GM23248 (cell line): ENCODE measurements around the gene TNFRSF11A. TPM values are rescaled to one million over a fixed set of nuclear protein-coding genes. Genes with fewer than 3 reads are reported as not detected.

Experiments used
- DNase-seq: peaks from one replicate; pipeline ENCODE4 v3.0.0-alpha.2; 2015
- H2AFZ ChIP-seq: fragments of 200-600 bp; sonication (generic); 2 replicates; pipeline ENCODE4 v1.6.1; 2016; ENCODE audit warnings: antibody characterized with exemption
- H3F3A ChIP-seq: fragments of 200-600 bp; sonication (generic); 2 replicates; pipeline ENCODE4 v1.6.1; 2016; ENCODE audit warnings: mild to moderate bottlenecking, antibody characterized with exemption, mixed run types; ENCODE audit not compliant: insufficient read depth
- H3K27ac ChIP-seq: fragments of 200-600 bp; sonication (generic); 2 replicates; pipeline ENCODE4 v1.5.1; 2016; ENCODE audit warnings: mild to moderate bottlenecking
- H3K27me3 ChIP-seq: fragments of 200-600 bp; sonication (generic); replicated peaks from 2 replicates; pipeline ENCODE4 v1.6.1; 2016; ENCODE audit warnings: mild to moderate bottlenecking; ENCODE audit not compliant: insufficient read depth
- H3K36me3 ChIP-seq: fragments of 200-600 bp; sonication (generic); 2 replicates; pipeline ENCODE4 v1.6.1; 2016; ENCODE audit warnings: low read depth, mild to moderate bottlenecking
- H3K4me1 ChIP-seq: fragments of 200-600 bp; sonication (generic); 2 replicates; pipeline ENCODE4 v1.6.1; 2016; ENCODE audit warnings: mild to moderate bottlenecking; ENCODE audit not compliant: insufficient read depth
- H3K4me2 ChIP-seq: fragments of 200-600 bp; sonication (generic); one replicate; pipeline ENCODE4 v1.6.1; 2016; ENCODE audit warnings: mild to moderate bottlenecking; ENCODE audit not compliant: unreplicated experiment
- H3K4me3 ChIP-seq: fragments of 200-600 bp; sonication (generic); 2 replicates; pipeline ENCODE4 v1.5.1; 2016; ENCODE audit warnings: mild to moderate bottlenecking
- H3K79me2 ChIP-seq: fragments of 200-600 bp; sonication (generic); 2 replicates; pipeline ENCODE4 v1.6.1; 2016; ENCODE audit warnings: mild to moderate bottlenecking; ENCODE audit not compliant: insufficient read depth
- H3K9ac ChIP-seq: fragments of 200-600 bp; sonication (generic); 2 replicates; pipeline ENCODE4 v1.6.1; 2016; ENCODE audit warnings: mild to moderate bottlenecking
- H3K9me2 ChIP-seq: fragments of 200-600 bp; sonication (generic); 2 replicates; pipeline ENCODE4 v1.6.1; 2016; ENCODE audit warnings: mixed run types, mild to moderate bottlenecking, moderate library complexity; ENCODE audit not compliant: insufficient read depth
- H3K9me3 ChIP-seq: fragments of 200-600 bp; sonication (generic); one replicate; pipeline ENCODE4 v1.6.1; 2017; ENCODE audit warnings: low read depth
- H4K20me1 ChIP-seq: fragments of 200-600 bp; sonication (generic); 2 replicates; pipeline ENCODE4 v1.6.0; 2016; ENCODE audit not compliant: insufficient read depth
- EZH2 ChIP-seq: fragments of 200-600 bp; sonication (generic); IDR thresholded peaks from 2 replicates; pipeline ENCODE4 v1.6.1; 2018; ENCODE audit warnings: antibody characterized with exemption, mild to moderate bottlenecking; ENCODE audit not compliant: insufficient read depth, poor library complexity, severe bottlenecking
- EZH2phosphoT487 ChIP-seq: fragments of 200-600 bp; sonication (generic); IDR thresholded peaks from 2 replicates; pipeline ENCODE4 v1.6.1; 2018; ENCODE audit warnings: antibody characterized with exemption, moderate library complexity, mild to moderate bottlenecking, low read depth; ENCODE audit not compliant: insufficient read depth
- WGBS, 2 experiments: methylation state at CpG; one replicate each; pipeline ENCODE4 v1.1.6; 2015 to 2017; ENCODE audit warnings: low lambda C conversion rate in 2 of 2, low coverage in 1 of 2; ENCODE audit errors: missing lambda C conversion rate in 2 of 2; 5-methylcytosine and 5-hydroxymethylcytosine counted together
- in situ Hi-C: fragments of 300-500 bp; cut with MboI; formaldehyde crosslinking; loops from 2 replicates; pipeline ENCODE4 v1.15.0; 2020
- polyA plus RNA-seq: library from polyadenylated mRNA; unstranded; fragments of >200 nt; fragmentation: Nextera tagmentation; extraction: Ambion mirVana; gene quantifications from 2 replicates; pipeline ENCODE4 v1.2.1, GENCODE V29; 2016
- total RNA-seq: library from RNA; depleted of rRNA; stranded (reverse); fragments of >200 nt; shearing (Covaris generic); gene quantifications from 2 replicates; pipeline ENCODE4 v1.2.3, GENCODE V29; 2014

TNFRSF11A gene
- total and polyA plus RNA-seq, 2 experiments from 2014 or later = 0.09 to 0.22 TPM

- no peak overlapping the region for H3K4me2 ChIP-seq
- no peaks in the 10 kb centered on the region for H3K79me2 ChIP-seq
- no peaks in the 10 kb centered on the region for H3K4me1 ChIP-seq
- no peak for DNase-seq
- H3K36me3 ChIP-seq = no peaks in the 10 kb centered on the region
- H3K9me3 ChIP-seq = no peaks in the 10 kb centered on the region
- in situ Hi-C loops = no loop called here
- no peaks in the 10 kb centered on the region for H3K27me3 ChIP-seq
- no peak overlapping the region for H2AFZ ChIP-seq
- 87 to 91% methylated on average over 5 of the region's 5 CpGs for WGBS, 2 experiments
- H3K27ac ChIP-seq = no peak overlapping the region
- TF ChIP-seq EZH2 = no peak
- TF ChIP-seq EZH2phosphoT487 = no peak
- no peaks in the 10 kb centered on the region for H3F3A ChIP-seq
- H3K4me3 ChIP-seq = no peak overlapping the region
- H4K20me1 ChIP-seq = no peaks in the 10 kb centered on the region
- H3K9ac ChIP-seq = no peak overlapping the region
- no peaks in the 10 kb centered on the region for H3K9me2 ChIP-seq
Observed at GRCh38 chr18:62372156-62372555, 47.0 kb downstream of the TNFRSF11A start.

- in situ Hi-C loops = no loop called here
- H3K27me3 ChIP-seq = no peaks in the 10 kb centered on the region
- H3K79me2 ChIP-seq = no peaks in the 10 kb centered on the region
Observed at GRCh38 chr18:62372882-62373281, 47.8 kb downstream of the TNFRSF11A start.

GRCh38 chr18:62374410-62374965 is 49.4 kb downstream of the TNFRSF11A start:
- 35 to 67% methylated on average over 1 of the region's 1 CpG for WGBS, 2 experiments
- no peaks in the 10 kb centered on the region for H3F3A ChIP-seq
- no peaks in the 10 kb centered on the region for H3K9me2 ChIP-seq
- H3K79me2 ChIP-seq = no peaks in the 10 kb centered on the region
- H2AFZ ChIP-seq = no peak overlapping the region
- TF ChIP-seq EZH2 (no peak), EZH2phosphoT487 (no peak)
- H3K4me2 ChIP-seq = no peak overlapping the region
- no peak overlapping the region for H3K9ac ChIP-seq
- H3K36me3 ChIP-seq = no peaks in the 10 kb centered on the region
- no peak overlapping the region for H3K4me3 ChIP-seq
- H3K27me3 ChIP-seq = no peaks in the 10 kb centered on the region
- no peaks in the 10 kb centered on the region for H4K20me1 ChIP-seq
- no peaks in the 10 kb centered on the region for H3K9me3 ChIP-seq
- H3K4me1 ChIP-seq = no peaks in the 10 kb centered on the region
- no peak for DNase-seq
- no peak overlapping the region for H3K27ac ChIP-seq
- in situ Hi-C loops = no loop called here

More at GRCh38 chr18:62372882-62373281, 47.8 kb downstream of the TNFRSF11A start:
- no peak overlapping the region for H3K4me2 ChIP-seq
- no peak for TF ChIP-seq EZH2
- TF ChIP-seq EZH2phosphoT487 = no peak
- H3K27ac ChIP-seq = no peak overlapping the region
- no peak for DNase-seq
- no peaks in the 10 kb centered on the region for H3K4me1 ChIP-seq
- H3K36me3 ChIP-seq = no peaks in the 10 kb centered on the region
- H3F3A ChIP-seq = no peaks in the 10 kb centered on the region
- H4K20me1 ChIP-seq = no peaks in the 10 kb centered on the region
- no peak overlapping the region for H2AFZ ChIP-seq
- no peak overlapping the region for H3K9ac ChIP-seq
- H3K9me2 ChIP-seq = no peaks in the 10 kb centered on the region
- 83 to 93% methylated on average over 4 of the region's 4 CpGs for WGBS, 2 experiments
- H3K9me3 ChIP-seq = no peaks in the 10 kb centered on the region
- no peak overlapping the region for H3K4me3 ChIP-seq

GRCh38 chr18:62377131-62377807 is 52.2 kb downstream of the TNFRSF11A start:
- H3K4me2 ChIP-seq = no peak overlapping the region
- no peak for DNase-seq
- no peaks in the 10 kb centered on the region for H3K79me2 ChIP-seq
- H3K27me3 ChIP-seq = no peaks in the 10 kb centered on the region
- no peaks in the 10 kb centered on the region for H4K20me1 ChIP-seq
- H3F3A ChIP-seq = no peaks in the 10 kb centered on the region
- no peaks in the 10 kb centered on the region for H3K9me2 ChIP-seq
- no peak for TF ChIP-seq EZH2
- H3K4me1 ChIP-seq = no peaks in the 10 kb centered on the region
- H3K27ac ChIP-seq = no peak overlapping the region
- no peak overlapping the region for H3K4me3 ChIP-seq
- H3K9me3 ChIP-seq = no peaks in the 10 kb centered on the region
- 92 to 94% methylated on average over 7 of the region's 7 CpGs for WGBS, 2 experiments
- no peaks in the 10 kb centered on the region for H3K36me3 ChIP-seq
- in situ Hi-C loops = no loop called here
- no peak overlapping the region for H3K9ac ChIP-seq
- no peak overlapping the region for H2AFZ ChIP-seq
